HepG2 (cell line): ENCODE measurements around the gene CUL7. TPM values are rescaled to one million over a fixed set of nuclear protein-coding genes. Genes with fewer than 3 reads are reported as not detected.

Source experiments
- CBX5 ChIP-seq: sonication (generic); formaldehyde crosslinking; IDR thresholded peaks from 2 replicates; pipeline ENCODE4 v1.4.0; 2020; ENCODE audit warnings: missing genetic modification reagents, borderline replicate concordance
- CCDC6 ChIP-seq: sonication (generic); formaldehyde crosslinking; IDR thresholded peaks from 2 replicates; pipeline ENCODE4 v1.8.1; 2022; ENCODE audit warnings: mild to moderate bottlenecking, missing genetic modification reagents, moderate library complexity
- FOXO1 ChIP-seq: sonication (generic); formaldehyde crosslinking; IDR thresholded peaks from 2 replicates; pipeline ENCODE4 v1.4.0; 2020; ENCODE audit warnings: missing genetic modification reagents
- GTF3A ChIP-seq: sonication (generic); formaldehyde crosslinking; conservative IDR thresholded peaks from 2 replicates; pipeline ENCODE4 v1.4.0; 2020; ENCODE audit warnings: mild to moderate bottlenecking, missing genetic modification reagents
- POLR2AphosphoS5 ChIP-seq: IDR thresholded peaks from 2 replicates; pipeline ENCODE4 v1.6.1; 2012; ENCODE audit warnings: low read depth, low read length
- RXRA ChIP-seq: sonication (generic); formaldehyde crosslinking; IDR thresholded peaks from 2 replicates; pipeline ENCODE4 v1.5.1; 2020; ENCODE audit warnings: missing genetic modification reagents
- SCMH1 ChIP-seq: sonication (generic); formaldehyde crosslinking; IDR thresholded peaks from 2 replicates; pipeline ENCODE4 v1.9.0; 2021; ENCODE audit warnings: missing genetic modification reagents, mild to moderate bottlenecking, borderline replicate concordance
- SMC3 ChIP-seq: IDR thresholded peaks from 2 replicates; pipeline ENCODE4 v1.6.1; 2011; ENCODE audit warnings: low read length, improper control_type of control experiment
- SRSF9 ChIP-seq: fragments of 200-400 bp; formaldehyde crosslinking; IDR thresholded peaks from 2 replicates; pipeline ENCODE4 v1.6.1; 2018; ENCODE audit warnings: borderline replicate concordance, mild to moderate bottlenecking, low read depth, low read length; ENCODE audit not compliant: insufficient read depth, poor library complexity, severe bottlenecking
- TMF1 ChIP-seq: sonication (generic); formaldehyde crosslinking; IDR thresholded peaks from 2 replicates; pipeline ENCODE4 v1.8.1; 2022; ENCODE audit warnings: low read depth, missing genetic modification reagents
- U2AF2 ChIP-seq: fragments of 200-400 bp; formaldehyde crosslinking; IDR thresholded peaks from 2 replicates; pipeline ENCODE4 v1.6.1; 2017; ENCODE audit warnings: low read depth, mild to moderate bottlenecking, low read length
- ZNF207 ChIP-seq: fragments of 450-650 bp; IDR thresholded peaks from 2 replicates; pipeline ENCODE4 v1.6.1; 2016; ENCODE audit warnings: antibody characterized with exemption, borderline replicate concordance
- ZNF225 ChIP-seq: sonication (generic); formaldehyde crosslinking; IDR thresholded peaks from 2 replicates; pipeline ENCODE4 v1.4.0; 2020; ENCODE audit warnings: mild to moderate bottlenecking, missing genetic modification reagents
- ZNF326 ChIP-seq: sonication (generic); formaldehyde crosslinking; IDR thresholded peaks from 2 replicates; pipeline ENCODE4 v1.4.0; 2020; ENCODE audit warnings: missing genetic modification reagents, borderline replicate concordance
- ZNF33A ChIP-seq: sonication (generic); formaldehyde crosslinking; IDR thresholded peaks from 2 replicates; pipeline ENCODE4 v1.5.1; 2020; ENCODE audit warnings: missing genetic modification reagents, mild to moderate bottlenecking, moderate library complexity, borderline replicate concordance
- ZNF34 ChIP-seq: sonication (generic); formaldehyde crosslinking; IDR thresholded peaks from 2 replicates; pipeline ENCODE4 v1.4.0; 2020; ENCODE audit warnings: mild to moderate bottlenecking, missing genetic modification reagents, borderline replicate concordance
- ZNF678 ChIP-seq: sonication (generic); formaldehyde crosslinking; IDR thresholded peaks from 2 replicates; pipeline ENCODE4 v1.4.0; 2020; ENCODE audit warnings: mild to moderate bottlenecking, missing genetic modification reagents
- ZNF781 ChIP-seq: sonication (generic); formaldehyde crosslinking; IDR thresholded peaks from 2 replicates; pipeline ENCODE4 v1.5.1; 2020; ENCODE audit warnings: borderline replicate concordance, mild to moderate bottlenecking, missing genetic modification reagents; ENCODE audit errors: not compliant biosample characterization
- polyA plus RNA-seq, 8 experiments: library from polyadenylated mRNA; depleted of rRNA in 3 of 8; stranded (reverse) in 7 of 8; unstranded in 1 of 8; fragments of >200 nt; fragmentation: Illumina TruSeq in 4 of 8; extraction: Trizol in 4 of 8; gene quantifications; 2 replicates each; pipeline versions ENCODE4 v1.2.1 to v1.2.3, GENCODE V29; 2011 to 2016; ENCODE audit warnings: low read depth in 4 of 8, missing spikeins in 1 of 8, mixed read lengths in 1 of 8; ENCODE audit not compliant: insufficient read depth in 1 of 8
- total RNA-seq, 5 experiments: library from RNA; depleted of rRNA; stranded (reverse); fragments of >200 nt; fragmentation: Illumina TruSeq; extraction: Trizol; gene quantifications; 2 replicates each; pipeline ENCODE4 v1.2.3, GENCODE V29; 2016; ENCODE audit warnings: low read depth in 1 of 5
- TF ChIP-seq, protein P1 (sequence below): sonication (generic); formaldehyde crosslinking; IDR thresholded peaks from 2 replicates; pipeline ENCODE4 v1.4.0; 2020; ENCODE audit warnings: missing genetic modification reagents
- TF ChIP-seq, protein P2 (sequence below): sonication (generic); formaldehyde crosslinking; IDR thresholded peaks from 2 replicates; pipeline ENCODE4 v1.8.1; 2023; ENCODE audit warnings: missing genetic modification reagents, mild to moderate bottlenecking, borderline replicate concordance
- TF ChIP-seq, protein P3 (sequence below): sonication (generic); formaldehyde crosslinking; IDR thresholded peaks from 2 replicates; pipeline ENCODE4 v1.9.0; 2021; ENCODE audit warnings: missing genetic modification reagents, borderline replicate concordance
- TF ChIP-seq, protein P4 (sequence below): IDR thresholded peaks from 2 replicates; pipeline ENCODE4 v1.6.1; 2016; ENCODE audit warnings: low read depth

CUL7 gene
- total and polyA plus RNA-seq, 2 of the 13 experiments (the other 11 are each of a cell fraction or from before 2014, with no cell fraction given), result 32.0 to 60.7 TPM

DNA sequence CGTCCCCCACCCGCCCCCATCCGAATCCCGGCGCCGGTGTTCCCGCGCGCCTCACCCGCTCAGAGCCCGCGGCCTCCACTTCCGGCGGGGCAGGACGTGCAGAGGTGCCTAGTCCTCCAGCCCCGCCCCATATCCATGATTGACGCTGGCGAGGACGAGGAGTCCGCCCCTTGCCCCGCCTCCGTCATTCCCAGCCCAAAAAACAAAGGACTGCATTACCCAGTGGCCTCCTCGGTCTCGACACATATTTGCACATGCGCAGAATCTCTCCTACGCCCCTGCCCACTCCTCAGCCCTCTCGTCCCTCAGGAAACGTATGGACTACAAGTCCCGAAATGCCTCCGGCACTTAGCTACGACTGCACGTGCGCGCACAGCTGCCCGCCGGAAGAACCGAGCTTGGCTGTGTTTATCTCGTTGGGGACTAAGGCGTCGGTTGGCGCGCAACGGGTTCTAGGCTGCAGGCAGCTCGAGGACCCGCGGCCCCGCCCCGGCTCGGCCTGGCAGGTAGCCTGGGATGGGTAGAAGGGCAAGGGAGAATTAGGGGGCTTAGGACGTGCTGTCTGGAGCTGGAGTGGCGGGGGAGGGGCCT is 39.7 kb downstream of the CUL7 start, which contains the start of the genes KLHDC3 and MEA1 (continued):
- TF ChIP-seq, protein P1, sequence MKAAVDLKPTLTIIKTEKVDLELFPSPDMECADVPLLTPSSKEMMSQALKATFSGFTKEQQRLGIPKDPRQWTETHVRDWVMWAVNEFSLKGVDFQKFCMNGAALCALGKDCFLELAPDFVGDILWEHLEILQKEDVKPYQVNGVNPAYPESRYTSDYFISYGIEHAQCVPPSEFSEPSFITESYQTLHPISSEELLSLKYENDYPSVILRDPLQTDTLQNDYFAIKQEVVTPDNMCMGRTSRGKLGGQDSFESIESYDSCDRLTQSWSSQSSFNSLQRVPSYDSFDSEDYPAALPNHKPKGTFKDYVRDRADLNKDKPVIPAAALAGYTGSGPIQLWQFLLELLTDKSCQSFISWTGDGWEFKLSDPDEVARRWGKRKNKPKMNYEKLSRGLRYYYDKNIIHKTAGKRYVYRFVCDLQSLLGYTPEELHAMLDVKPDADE, result no peak
- TF ChIP-seq ZNF207 (no peak), ZNF225 (CRISPR knock-in tag) (no peak), U2AF2 (no peak), ZNF781 (CRISPR knock-in tag) (no peak), TMF1 (CRISPR knock-in tag) (0 out of 2 replicates have a peak, but pooled peaks have one; percentile 37), SRSF9 (no peak), CCDC6 (CRISPR knock-in tag) (no peak), CBX5 (CRISPR knock-in tag) (peak; percentile 89), RXRA (CRISPR knock-in tag) (0 out of 2 replicates have a peak, but pooled peaks have one; percentile 15), SCMH1 (CRISPR knock-in tag) (no peak), SMC3 (no peak), GTF3A (no peak), ZNF326 (no peak), ZNF678 (CRISPR knock-in tag) (no peak), POLR2AphosphoS5 (peak; percentile 70), FOXO1 (CRISPR knock-in tag) (peak; percentile 93), ZNF34 (CRISPR knock-in tag) (no peak), ZNF33A (CRISPR knock-in tag) (no peak)
- TF ChIP-seq, protein P2, sequence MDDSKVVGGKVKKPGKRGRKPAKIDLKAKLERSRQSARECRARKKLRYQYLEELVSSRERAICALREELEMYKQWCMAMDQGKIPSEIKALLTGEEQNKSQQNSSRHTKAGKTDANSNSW, result no peak
- TF ChIP-seq, protein P3, sequence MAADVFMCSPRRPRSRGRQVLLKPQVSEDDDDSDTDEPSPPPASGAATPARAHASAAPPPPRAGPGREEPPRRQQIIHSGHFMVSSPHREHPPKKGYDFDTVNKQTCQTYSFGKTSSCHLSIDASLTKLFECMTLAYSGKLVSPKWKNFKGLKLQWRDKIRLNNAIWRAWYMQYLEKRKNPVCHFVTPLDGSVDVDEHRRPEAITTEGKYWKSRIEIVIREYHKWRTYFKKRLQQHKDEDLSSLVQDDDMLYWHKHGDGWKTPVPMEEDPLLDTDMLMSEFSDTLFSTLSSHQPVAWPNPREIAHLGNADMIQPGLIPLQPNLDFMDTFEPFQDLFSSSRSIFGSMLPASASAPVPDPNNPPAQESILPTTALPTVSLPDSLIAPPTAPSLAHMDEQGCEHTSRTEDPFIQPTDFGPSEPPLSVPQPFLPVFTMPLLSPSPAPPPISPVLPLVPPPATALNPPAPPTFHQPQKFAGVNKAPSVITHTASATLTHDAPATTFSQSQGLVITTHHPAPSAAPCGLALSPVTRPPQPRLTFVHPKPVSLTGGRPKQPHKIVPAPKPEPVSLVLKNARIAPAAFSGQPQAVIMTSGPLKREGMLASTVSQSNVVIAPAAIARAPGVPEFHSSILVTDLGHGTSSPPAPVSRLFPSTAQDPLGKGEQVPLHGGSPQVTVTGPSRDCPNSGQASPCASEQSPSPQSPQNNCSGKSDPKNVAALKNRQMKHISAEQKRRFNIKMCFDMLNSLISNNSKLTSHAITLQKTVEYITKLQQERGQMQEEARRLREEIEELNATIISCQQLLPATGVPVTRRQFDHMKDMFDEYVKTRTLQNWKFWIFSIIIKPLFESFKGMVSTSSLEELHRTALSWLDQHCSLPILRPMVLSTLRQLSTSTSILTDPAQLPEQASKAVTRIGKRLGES (CRISPR knock-in tag), result no peak
- TF ChIP-seq, protein P4, sequence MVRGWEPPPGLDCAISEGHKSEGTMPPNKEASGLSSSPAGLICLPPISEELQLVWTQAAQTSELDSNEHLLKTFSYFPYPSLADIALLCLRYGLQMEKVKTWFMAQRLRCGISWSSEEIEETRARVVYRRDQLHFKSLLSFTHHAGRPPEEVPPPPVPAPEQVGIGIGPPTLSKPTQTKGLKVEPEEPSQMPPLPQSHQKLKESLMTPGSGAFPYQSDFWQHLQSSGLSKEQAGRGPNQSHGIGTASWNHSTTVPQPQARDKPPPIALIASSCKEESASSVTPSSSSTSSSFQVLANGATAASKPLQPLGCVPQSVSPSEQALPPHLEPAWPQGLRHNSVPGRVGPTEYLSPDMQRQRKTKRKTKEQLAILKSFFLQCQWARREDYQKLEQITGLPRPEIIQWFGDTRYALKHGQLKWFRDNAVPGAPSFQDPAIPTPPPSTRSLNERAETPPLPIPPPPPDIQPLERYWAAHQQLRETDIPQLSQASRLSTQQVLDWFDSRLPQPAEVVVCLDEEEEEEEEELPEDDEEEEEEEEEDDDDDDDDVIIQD (CRISPR knock-in tag), result no peak
